ENCODE measurements around the gene PAF1.

GRCh38 chr19:39432677-39433025 lies 41.7 kb upstream of the PAF1 start:
- TF ChIP-seq CTCF (IDR thresholded peaks at IDR 0.05) (no peak), ZFX (IDR thresholded peaks at IDR 0.05; ENCODE audit: borderline replicate concordance) (no peak)

All from 22Rv1 (cell line).